ENCODE results near the gene CLCN3. TPM values are rescaled to one million over a fixed set of nuclear protein-coding genes. Genes with fewer than 3 reads are reported as not detected.

CLCN3 gene
- polyA plus RNA-seq, 1 experiment = 12.4 TPM

DNA sequence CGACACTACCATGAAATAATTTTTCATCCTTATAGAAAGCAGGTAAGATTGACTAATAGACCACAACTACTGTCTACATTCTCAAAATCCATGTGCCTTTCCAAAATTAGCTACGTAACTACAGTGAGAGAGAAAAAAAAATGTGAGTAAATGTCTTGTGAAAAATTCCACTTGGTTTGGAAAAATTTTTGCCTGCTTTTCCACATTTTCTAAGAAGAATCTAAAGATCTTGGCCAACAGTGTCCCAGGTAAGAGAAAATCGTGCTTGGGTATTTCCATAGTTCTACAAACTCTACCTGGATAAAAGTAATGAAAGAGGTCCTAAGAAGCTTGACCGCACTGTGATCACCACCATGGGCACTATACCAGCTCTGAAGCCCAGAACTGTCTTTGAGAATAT, 1.4 kb upstream of the CLCN3 start:
- Histone ChIP-seq H3K27me3 (ENCODE audit: control insufficient read depth, insufficient read depth, low read length) (no peaks in the 10 kb centered on the region), H3K4me3 (ENCODE audit: low read depth, low read length) (no peak overlapping the region), H3K36me3 (ENCODE audit: control insufficient read depth, insufficient read depth, low read length) (no peaks in the 10 kb centered on the region)
- no peak for DNase-seq (ENCODE audit: low read depth)
- no peak for TF ChIP-seq CTCF (IDR thresholded peaks at IDR 0.05; ENCODE audit: insufficient read depth, low read depth, low read length)
- ChIA-PET POLR2A (no interaction called here), CTCF (interaction anchor here (0.7 to 2.5 kb wide), 7 partner anchors 8 to 485 kb away, joined by 3 to 6 read pairs (median 3); no protein-coding TSS in a partner anchor)

DNA sequence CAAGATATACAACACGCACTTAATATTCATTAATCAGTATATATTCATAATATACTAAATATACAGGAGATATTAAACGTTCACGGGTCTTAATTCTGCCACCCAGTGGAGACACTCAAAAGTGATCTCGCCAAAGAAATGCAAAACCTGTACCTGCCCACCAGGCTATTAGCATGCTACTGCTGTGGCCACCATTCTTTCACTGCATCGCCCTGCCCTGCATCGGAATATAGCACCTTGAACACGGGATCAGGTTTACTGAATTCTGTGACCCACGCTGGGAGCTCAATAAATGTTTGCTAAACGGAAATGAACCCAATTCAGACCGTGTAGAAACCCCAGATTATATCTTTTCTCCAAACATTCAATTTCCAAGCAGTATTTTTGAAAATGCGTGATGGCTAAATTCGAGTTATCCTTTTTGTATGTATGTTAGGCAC, 840 bp upstream of the CLCN3 start:
- Histone ChIP-seq H3K27me3 (ENCODE audit: control insufficient read depth, insufficient read depth, low read length) (no peaks in the 10 kb centered on the region), H3K4me3 (ENCODE audit: low read depth, low read length) (peak overlapping the region; percentile 83), H3K36me3 (ENCODE audit: control insufficient read depth, insufficient read depth, low read length) (no peaks in the 10 kb centered on the region)
- TF ChIP-seq CTCF (IDR thresholded peaks at IDR 0.05; ENCODE audit: insufficient read depth, low read depth, low read length) = peak; percentile 61
- ChIA-PET POLR2A (no interaction called here), CTCF (interaction anchor here (0.6 to 2.5 kb wide), 11 partner anchors 9 to 485 kb away, joined by 3 to 6 read pairs (median 3); no protein-coding TSS in a partner anchor)
- no peak for DNase-seq (ENCODE audit: low read depth)

GRCh38 chr4:169620880-169621248, 486 bp downstream of the CLCN3 start:
- TF ChIP-seq CTCF (IDR thresholded peaks at IDR 0.05; ENCODE audit: insufficient read depth, low read depth, low read length) = no peak
- no peak for DNase-seq (ENCODE audit: low read depth)
- peak overlapping the region; percentile 83 for H3K4me3 ChIP-seq (ENCODE audit: low read depth, low read length)
- POLR2A ChIA-PET = interaction anchor here (0.6 kb wide), 1 partner anchor 230 kb away, joined by 5 read pairs; no protein-coding TSS in a partner anchor
- H3K27me3 ChIP-seq (ENCODE audit: control insufficient read depth, insufficient read depth, low read length) = no peaks in the 10 kb centered on the region
- CTCF ChIA-PET = interaction anchor here (1.0 to 2.5 kb wide), 4 partner anchors 8 to 39 kb away, joined by 3 to 6 read pairs (median 3); partner anchors contain the start of gene NEK1
- no peaks in the 10 kb centered on the region for H3K36me3 ChIP-seq (ENCODE audit: control insufficient read depth, insufficient read depth, low read length)

- no peak for DNase-seq (ENCODE audit: low read depth)
- ChIA-PET CTCF (interaction anchor here (0.6 to 1.4 kb wide), 2 partner anchors 9 to 66 kb away, joined by 3 read pairs; partner anchors contain the start of gene NEK1), POLR2A (no interaction called here)
These were observed 1.5 kb downstream of the CLCN3 start for GRCh38 chr4:169621731-169622492.

More at GRCh38 chr4:169621731-169622492, 1.5 kb downstream of the CLCN3 start:
- Histone ChIP-seq H3K27me3 (ENCODE audit: control insufficient read depth, insufficient read depth, low read length) (no peaks in the 10 kb centered on the region), H3K36me3 (ENCODE audit: control insufficient read depth, insufficient read depth, low read length) (no peaks in the 10 kb centered on the region), H3K4me3 (ENCODE audit: low read depth, low read length) (peak overlapping the region; percentile 83)
- no peak for TF ChIP-seq CTCF (IDR thresholded peaks at IDR 0.05; ENCODE audit: insufficient read depth, low read depth, low read length)
